AG04449 (cell line): Measurements from ENCODE around the gene GPRIN1.

Experiments
- CTCF ChIA-PET: fragments of 350-600 bp; formaldehyde crosslinking; extraction: SDS; loops from one replicate; lab custom pipeline; 2021; ENCODE audit warnings: antibody characterized with exemption; lab: Yijun Ruan, JAX
- POLR2A ChIA-PET: fragments of 400-600, 350-600 bp; formaldehyde crosslinking; extraction: SDS; loops from one replicate; lab custom pipeline; 2020; ENCODE audit warnings: antibody characterized with exemption, inconsistent platforms; lab: Yijun Ruan, JAX
- DNase-seq: peaks from one replicate; pipeline ENCODE4 v3.0.0-alpha.2; 2010; ENCODE audit warnings: low read depth, low spot score
- H3K4me3 ChIP-seq: 2 replicates; pipeline ENCODE4 v1.5.1; 2011; ENCODE audit warnings: low read depth, mild to moderate bottlenecking, control low read depth, low read length
- CTCF ChIP-seq: IDR thresholded peaks from one replicate; pipeline ENCODE4 v1.5.1; 2011; ENCODE audit warnings: mild to moderate bottlenecking, moderate library complexity, low read length, control low read depth, inconsistent platforms; ENCODE audit not compliant: insufficient read depth; ENCODE audit errors: missing control alignments

The GPRIN1 gene

GRCh38 chr5:176654856-176655255, 44.9 kb upstream of the GPRIN1 start:
- POLR2A ChIA-PET: no interaction called here
- no peak overlapping the region for H3K4me3 ChIP-seq
- no peak for TF ChIP-seq CTCF
- no peak for DNase-seq
- CTCF ChIA-PET: no interaction called here

GRCh38 chr5:176653401-176654385, 43.7 kb upstream of the GPRIN1 start:
- ChIA-PET CTCF (no interaction called here), POLR2A (interaction anchor here (0.6 kb wide), 1 partner anchor 16 kb away, joined by 3 read pairs; no protein-coding TSS in a partner anchor)
- no peak for TF ChIP-seq CTCF

GRCh38 chr5:176652136-176652535, 42.2 kb upstream of the GPRIN1 start:
- ChIA-PET POLR2A (no interaction called here), CTCF (interaction anchor here (15.6 kb wide), 1 partner anchor 7 kb away, joined by 190 read pairs; no protein-coding TSS in a partner anchor)
- no peak for TF ChIP-seq CTCF
- DNase-seq: no peak
- H3K4me3 ChIP-seq: no peak overlapping the region

More at GRCh38 chr5:176653401-176654385, 43.7 kb upstream of the GPRIN1 start:
- DNase-seq: no peak
- H3K4me3 ChIP-seq: no peak overlapping the region

- POLR2A ChIA-PET: interaction anchor here (0.7 kb wide), 1 partner anchor 319 kb away, joined by 3 read pairs; no protein-coding TSS in a partner anchor
- no peak for TF ChIP-seq CTCF
- no peak for DNase-seq
- CTCF ChIA-PET: interaction anchor here (1.3 to 15.6 kb wide), 3 partner anchors 8 to 78 kb away, joined by 3 to 190 read pairs (median 4); no protein-coding TSS in a partner anchor
- no peak overlapping the region for H3K4me3 ChIP-seq
Observed at GRCh38 chr5:176651472-176651980, 41.6 kb upstream of the GPRIN1 start.

GRCh38 chr5:176650354-176650884, 40.5 kb upstream of the GPRIN1 start:
- no peak overlapping the region for H3K4me3 ChIP-seq
- no peak for DNase-seq
- ChIA-PET POLR2A (interaction anchor here (0.7 kb wide), 1 partner anchor 320 kb away, joined by 3 read pairs; no protein-coding TSS in a partner anchor), CTCF (interaction anchor here (1.0 to 15.6 kb wide), 4 partner anchors 9 to 77 kb away, joined by 3 to 190 read pairs (median 4); no protein-coding TSS in a partner anchor)
- no peak for TF ChIP-seq CTCF
